Activated naive CD4-positive, alpha-beta T cell treated with anti-CD3 and anti-CD28 coated beads for 36 hours (primary cell): ENCODE measurements around the gene ITGAE. TPM values are rescaled to one million over a fixed set of nuclear protein-coding genes. Genes with fewer than 3 reads are reported as not detected.

Experiments used
- CTCF ChIA-PET: fragments of 350-600 bp; sonication (Branson Sonifier 250); formaldehyde crosslinking; loops from one replicate; lab custom pipeline; 2021; ENCODE audit warnings: antibody characterized with exemption; lab: Charles Lee
- DNase-seq: peaks from one replicate; pipeline ENCODE4 v3.0.0-alpha.2; 2020
- H3K27ac Mint-ChIP-seq: one replicate; pipeline ENCODE4 v1.8.0; 2021; ENCODE audit warnings: mild to moderate bottlenecking, mixed read lengths
- H3K27me3 Mint-ChIP-seq: one replicate; pipeline ENCODE4 v1.8.0; 2021; ENCODE audit warnings: low read depth, mixed read lengths
- H3K36me3 Mint-ChIP-seq: one replicate; pipeline ENCODE4 v1.8.0; 2021; ENCODE audit warnings: low read depth, mixed read lengths
- H3K4me1 Mint-ChIP-seq: one replicate; pipeline ENCODE4 v1.8.0; 2021; ENCODE audit warnings: low read depth, mixed read lengths
- H3K4me3 Mint-ChIP-seq: one replicate; pipeline ENCODE4 v1.8.0; 2021; ENCODE audit warnings: mild to moderate bottlenecking, moderate library complexity, mixed read lengths
- H3K9me3 Mint-ChIP-seq: one replicate; pipeline ENCODE4 v1.8.0; 2021; ENCODE audit warnings: mixed read lengths
- intact Hi-C: fragments of 100-400 bp; cut with micrococcal nuclease; formaldehyde crosslinking; loops from one replicate; pipeline ENCODE4 v1.15.1; 2023
- total RNA-seq, 2 experiments: library from RNA; stranded (reverse); gene quantifications; one replicate each; pipeline ENCODE4 v1.2.3, GENCODE V29; 2021

Gene ITGAE
- total RNA-seq, 2 experiments from 2014 or later = 31.7 to 32.4 TPM

DNA sequence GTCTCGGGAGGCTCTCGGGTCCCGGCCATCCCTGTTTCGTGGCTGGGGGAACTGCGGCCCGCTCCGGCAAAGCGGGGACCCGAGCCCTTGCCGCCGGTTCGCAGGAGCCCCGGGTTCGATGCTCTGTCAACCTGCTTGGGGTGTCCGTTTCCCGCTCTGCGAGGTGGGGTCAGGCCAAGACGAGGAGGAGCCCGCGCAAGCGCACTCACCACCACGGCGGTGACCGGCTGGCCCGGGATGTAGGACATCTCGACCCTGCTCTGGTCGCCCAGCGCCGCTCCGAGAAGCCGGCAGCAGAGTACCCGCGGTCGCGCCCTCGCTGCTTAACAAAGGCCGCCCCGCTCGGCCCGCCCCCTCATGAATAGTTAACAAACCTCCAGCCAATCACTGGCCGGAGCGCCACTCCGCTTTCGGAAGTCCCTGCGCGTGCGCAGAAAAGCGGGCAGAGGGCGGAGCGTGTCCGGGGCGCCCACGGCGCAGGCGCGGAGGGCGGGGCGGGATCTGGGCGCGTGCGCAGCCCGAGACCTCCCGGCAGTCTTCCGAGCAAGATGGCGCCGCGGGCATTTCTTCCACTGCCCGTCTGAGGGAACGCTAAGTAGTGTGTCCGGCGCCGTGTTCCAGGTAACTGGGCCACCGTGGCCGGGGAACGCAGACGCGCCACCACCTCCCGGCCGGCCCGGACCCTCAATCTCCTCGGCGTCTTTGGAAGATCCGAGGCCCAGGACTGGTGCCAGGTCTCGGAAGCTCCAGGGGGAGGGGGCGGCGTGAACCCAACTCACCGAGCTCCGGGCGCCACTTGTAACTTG lies 132.5 kb downstream of the ITGAE start, which contains the start of the genes EMC6 and TAX1BP3:
Gene EMC6, plus strand, starts transcription at position 534 of the 806 bp plus-strand sequence. CDS start 335 bp downstream, outside the sequence.
Gene TAX1BP3, minus strand, starts transcription at position 300 of the 806 bp plus-strand sequence. Its CDS starts 52 bp downstream, at position 248.
- H3K4me3 Mint-ChIP-seq = peak within 1 kb of the TSS; percentile 93
- peaks cover 5% of the 10 kb centered on the region for H3K36me3 Mint-ChIP-seq
- intact Hi-C loops = loop anchor here (1.0 to 5.0 kb wide), 6 partner anchors 32 to 1076 kb away; partner anchors contain the start of genes CTNS, HASPIN, NCBP3 and PAFAH1B1
- DNase-seq = peak; percentile 98
- CTCF ChIA-PET = interaction anchor here (1.0 kb wide), 1 partner anchor 69 kb away, joined by 4 read pairs; no protein-coding TSS in a partner anchor
- H3K9me3 Mint-ChIP-seq = no peaks in the 10 kb centered on the region
- peaks cover 14% of the 10 kb centered on the region for H3K4me1 Mint-ChIP-seq
- H3K27ac Mint-ChIP-seq = peak within 1 kb of the TSS; percentile 79
- H3K27me3 Mint-ChIP-seq = no peaks in the 10 kb centered on the region

DNA sequence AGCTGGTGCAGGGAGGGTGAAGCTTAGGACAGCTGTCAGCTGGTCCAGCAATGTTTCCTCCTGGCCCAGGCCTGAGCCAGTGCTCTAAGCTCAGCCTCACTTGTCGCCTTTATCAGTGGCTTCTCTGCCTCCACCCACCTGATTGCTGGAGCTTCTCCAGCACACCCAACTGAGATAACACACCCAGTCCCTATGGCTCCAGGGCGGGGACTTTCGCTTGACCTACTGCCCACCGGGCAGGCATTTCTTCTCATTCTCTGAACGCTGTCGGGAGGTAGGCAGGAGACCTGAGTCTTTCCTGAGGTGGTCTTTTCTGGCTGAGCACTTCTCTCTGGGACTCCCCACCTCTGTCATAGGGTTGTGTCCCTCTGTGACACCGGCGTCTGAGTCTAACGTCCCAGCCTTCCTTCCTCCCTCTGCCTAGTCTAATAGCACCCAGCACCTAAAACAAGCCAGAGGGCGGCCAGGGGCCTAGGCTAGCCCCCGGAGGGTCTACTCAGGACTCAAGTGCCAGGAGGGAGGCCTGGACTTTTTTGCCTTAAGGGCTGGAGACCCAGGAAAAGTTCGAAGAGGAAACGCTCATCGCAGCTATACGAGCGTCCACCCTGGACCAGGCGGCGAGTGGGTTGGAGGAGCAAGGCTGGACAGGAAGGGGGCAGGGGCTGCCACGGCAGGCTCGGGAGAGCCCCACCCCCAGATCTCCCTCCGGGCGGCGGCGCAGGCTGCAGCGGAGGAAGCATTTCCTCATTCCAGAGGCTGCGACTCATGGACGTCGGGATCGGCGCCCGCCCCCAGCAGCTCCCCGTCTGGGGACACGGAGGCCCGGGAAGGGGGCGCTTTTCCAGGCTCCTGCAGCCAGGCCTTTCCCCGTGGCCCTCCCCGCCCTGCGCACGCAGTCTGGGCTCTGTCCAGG lies 133.4 kb downstream of the ITGAE start:
- Mint-ChIP-seq H3K27ac (no peak overlapping the region), H3K36me3 (peaks cover 5% of the 10 kb centered on the region), H3K27me3 (no peaks in the 10 kb centered on the region), H3K9me3 (no peaks in the 10 kb centered on the region), H3K4me3 (peak overlapping the region; percentile 93), H3K4me1 (peaks cover 14% of the 10 kb centered on the region)
- DNase-seq = peak; percentile 14
- CTCF ChIA-PET = interaction anchor here (1.0 kb wide), 1 partner anchor 70 kb away, joined by 4 read pairs; no protein-coding TSS in a partner anchor
- intact Hi-C loops = loop anchor here (1.0 to 5.0 kb wide), 6 partner anchors 31 to 1075 kb away; partner anchors contain the start of genes CTNS, HASPIN, NCBP3 and PAFAH1B1

DNA sequence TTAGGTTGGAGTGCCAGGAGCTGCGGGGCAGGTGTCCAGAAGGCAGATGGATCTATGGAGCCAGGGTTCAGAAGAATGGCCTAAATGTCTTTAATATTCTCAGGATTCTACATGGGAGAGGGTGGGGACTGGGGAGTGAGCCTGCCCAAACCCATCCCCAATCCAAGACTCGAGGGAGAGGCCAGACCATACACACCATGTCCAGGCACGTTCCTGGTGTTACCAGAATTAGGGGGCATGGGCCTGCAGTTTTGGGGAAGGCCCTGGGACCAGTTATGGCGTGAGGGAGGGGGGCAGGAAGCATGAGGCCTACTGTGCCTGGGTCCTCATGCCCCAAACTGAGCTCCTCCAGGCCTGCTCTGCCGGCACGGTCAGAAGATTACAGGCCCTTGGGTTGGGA lies 134.5 kb downstream of the ITGAE start:
- Mint-ChIP-seq H3K9me3 (no peaks in the 10 kb centered on the region), H3K4me3 (peak overlapping the region; percentile 16), H3K4me1 (peaks cover 14% of the 10 kb centered on the region), H3K36me3 (peaks cover 5% of the 10 kb centered on the region), H3K27ac (no peak overlapping the region), H3K27me3 (no peaks in the 10 kb centered on the region)
- CTCF ChIA-PET = no interaction called here
- no peak for DNase-seq
- intact Hi-C loops = loop anchor here (5.0 kb wide), 1 partner anchor 1074 kb away; the partner anchor contains the start of gene PAFAH1B1

DNA sequence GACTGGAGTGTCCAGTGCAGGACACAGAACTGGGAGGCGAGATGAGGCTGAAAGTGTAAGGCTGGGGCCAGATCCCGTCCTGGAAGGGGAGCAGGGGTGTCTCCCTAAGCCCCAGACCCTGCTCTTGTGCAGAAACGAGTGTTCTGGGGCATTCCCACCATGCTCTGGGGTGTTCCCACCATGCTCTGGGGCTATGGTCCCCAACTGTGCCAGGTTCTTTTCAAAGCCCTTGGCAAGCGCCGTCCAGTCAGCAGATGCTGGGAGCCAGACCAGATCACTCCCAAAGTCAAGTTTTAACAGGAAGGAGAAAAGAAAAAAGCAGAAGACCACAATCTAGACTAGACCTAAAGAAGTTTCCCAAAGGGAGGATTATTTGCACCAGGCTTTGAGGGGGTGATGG lies 135.2 kb downstream of the ITGAE start:
- H3K4me3 Mint-ChIP-seq = peak overlapping the region; percentile 16
- no peaks in the 10 kb centered on the region for H3K9me3 Mint-ChIP-seq
- H3K27ac Mint-ChIP-seq = no peak overlapping the region
- intact Hi-C loops = loop anchor here (5.0 kb wide), 1 partner anchor 1074 kb away; the partner anchor contains the start of gene PAFAH1B1
- H3K27me3 Mint-ChIP-seq = no peaks in the 10 kb centered on the region
- CTCF ChIA-PET = no interaction called here
- H3K36me3 Mint-ChIP-seq = peaks cover 5% of the 10 kb centered on the region
- no peak for DNase-seq
- peaks cover 13% of the 10 kb centered on the region for H3K4me1 Mint-ChIP-seq

Other genes with a start within 250 kb of the ITGAE start
- gene TRPV3, start 243.4 kb downstream of the ITGAE start, total RNA-seq = under 1 TPM; 0.72 to 0.77 TPM
- gene TRPV1, start 191.8 kb downstream of the ITGAE start, total RNA-seq = 1 to 10 TPM in 1 of 2 experiments, under 1 TPM in 1; 0.96 to 1.0 TPM
- gene SHPK, start 164.9 kb downstream of the ITGAE start, total RNA-seq = 1 to 10 TPM; 6.9 to 7.5 TPM
- gene CTNS, start 164.4 kb downstream of the ITGAE start, total RNA-seq = 1 to 10 TPM; 4.5 TPM
- gene TAX1BP3, start 132.6 kb downstream of the ITGAE start, total RNA-seq = 10 to 100 TPM; 17.7 to 19.3 TPM
- 10 to 100 TPM; 41.8 to 44.0 TPM for gene EMC6, start 132.4 kb downstream of the ITGAE start, total RNA-seq
- gene P2RX5, start 105.0 kb downstream of the ITGAE start, total RNA-seq = 10 to 100 TPM; 45.2 to 47.4 TPM
- gene HASPIN, start 77.3 kb downstream of the ITGAE start, total RNA-seq = 10 to 100 TPM; 20.5 to 21.8 TPM
- 10 to 100 TPM; 33.9 to 40.4 TPM for gene NCBP3, start 45.1 kb upstream of the ITGAE start, total RNA-seq
- 1 to 10 TPM; 2.4 to 2.7 TPM for gene CAMKK1, start 91.9 kb upstream of the ITGAE start, total RNA-seq
- gene P2RX1, start 115.3 kb upstream of the ITGAE start, total RNA-seq = under 1 TPM; 0.10 to 0.17 TPM
- gene ATP2A3, start 163.2 kb upstream of the ITGAE start, total RNA-seq = 10 to 100 TPM; 75.5 to 76.4 TPM